GM21737 (cell line): ENCODE data around the gene CHRNA9.

Experiments used
- ATAC-seq: cut with Tn5 transposase; IDR thresholded peaks from one replicate; pipeline ENCODE4 v1.9.1; 2021; ENCODE audit warnings: mild to moderate bottlenecking, moderate library complexity; ENCODE audit not compliant: unreplicated experiment

CHRNA9 gene

GRCh38 chr4:40308528-40309122 is 26.5 kb upstream of the CHRNA9 start:
- ATAC-seq, result no peak

GRCh38 chr4:40309250-40309774 is 25.8 kb upstream of the CHRNA9 start:
- ATAC-seq, result peak; percentile 42

DNA sequence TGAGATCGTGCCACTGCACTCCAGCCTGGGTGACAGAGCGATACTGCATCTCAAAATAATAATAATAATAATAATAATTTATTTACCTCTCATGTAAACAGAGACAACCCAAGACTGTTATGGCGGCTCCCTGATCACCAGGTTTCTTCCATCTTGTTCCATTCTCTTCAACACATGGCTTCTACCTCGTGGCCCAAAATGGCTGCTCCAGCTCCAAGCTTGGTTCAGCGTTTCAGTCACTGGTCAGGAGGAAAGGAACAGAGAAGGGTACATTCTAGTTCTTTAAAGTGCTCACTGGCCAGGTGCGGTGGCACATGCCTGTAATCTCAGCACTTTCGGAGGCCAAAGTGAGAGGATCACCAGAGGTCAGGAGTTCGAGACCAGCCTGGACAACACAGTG is 24.9 kb upstream of the CHRNA9 start:
- ATAC-seq, result no peak

DNA sequence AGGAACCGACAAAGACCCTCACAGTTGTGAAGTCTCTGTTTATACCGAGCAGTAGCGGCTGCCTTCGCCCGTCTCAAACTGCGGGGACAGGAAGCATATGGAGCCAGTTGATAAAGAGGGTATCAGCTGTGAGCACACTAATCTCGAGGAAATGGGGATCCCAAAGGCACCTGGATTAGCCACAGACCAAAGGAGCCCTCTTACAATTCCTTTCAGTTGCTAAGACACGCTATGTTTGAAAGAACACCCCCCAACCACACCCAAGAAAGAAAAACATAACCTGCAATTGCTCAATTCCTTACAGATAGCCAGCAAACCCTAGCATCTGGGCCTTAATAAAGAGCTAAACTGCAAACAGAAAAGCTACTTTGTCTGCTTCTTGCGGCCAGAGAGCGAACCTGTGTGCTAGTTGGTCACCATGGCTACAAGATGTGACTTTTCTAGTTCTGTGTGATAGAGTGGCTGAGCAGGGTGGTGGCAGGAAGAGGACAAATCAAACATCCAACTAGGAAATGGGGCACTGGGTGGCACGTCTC is 23.3 kb upstream of the CHRNA9 start:
- no peak for ATAC-seq

DNA sequence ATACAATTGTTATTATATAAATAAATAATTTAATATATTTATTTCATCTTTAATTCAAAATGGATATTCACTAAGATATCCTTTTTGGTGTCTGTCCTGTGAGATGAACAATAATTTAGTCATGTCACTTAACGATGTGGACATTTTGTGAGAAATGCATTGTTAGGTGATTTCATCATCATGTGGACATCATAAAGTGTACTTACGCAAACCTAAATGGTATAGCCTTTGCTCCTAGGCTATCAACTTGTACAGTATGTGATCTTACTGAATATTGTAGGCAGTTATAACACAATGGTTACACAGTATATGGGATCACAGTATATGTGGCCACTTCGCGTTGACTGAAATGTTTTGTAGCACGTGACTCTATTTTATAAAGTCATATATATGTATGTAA is 20.2 kb upstream of the CHRNA9 start:
- no peak for ATAC-seq

GRCh38 chr4:40316333-40316781 is 18.8 kb upstream of the CHRNA9 start:
- ATAC-seq, result no peak

GRCh38 chr4:40316782-40317635 is 18.1 kb upstream of the CHRNA9 start:
- ATAC-seq, result peak; percentile 48

DNA sequence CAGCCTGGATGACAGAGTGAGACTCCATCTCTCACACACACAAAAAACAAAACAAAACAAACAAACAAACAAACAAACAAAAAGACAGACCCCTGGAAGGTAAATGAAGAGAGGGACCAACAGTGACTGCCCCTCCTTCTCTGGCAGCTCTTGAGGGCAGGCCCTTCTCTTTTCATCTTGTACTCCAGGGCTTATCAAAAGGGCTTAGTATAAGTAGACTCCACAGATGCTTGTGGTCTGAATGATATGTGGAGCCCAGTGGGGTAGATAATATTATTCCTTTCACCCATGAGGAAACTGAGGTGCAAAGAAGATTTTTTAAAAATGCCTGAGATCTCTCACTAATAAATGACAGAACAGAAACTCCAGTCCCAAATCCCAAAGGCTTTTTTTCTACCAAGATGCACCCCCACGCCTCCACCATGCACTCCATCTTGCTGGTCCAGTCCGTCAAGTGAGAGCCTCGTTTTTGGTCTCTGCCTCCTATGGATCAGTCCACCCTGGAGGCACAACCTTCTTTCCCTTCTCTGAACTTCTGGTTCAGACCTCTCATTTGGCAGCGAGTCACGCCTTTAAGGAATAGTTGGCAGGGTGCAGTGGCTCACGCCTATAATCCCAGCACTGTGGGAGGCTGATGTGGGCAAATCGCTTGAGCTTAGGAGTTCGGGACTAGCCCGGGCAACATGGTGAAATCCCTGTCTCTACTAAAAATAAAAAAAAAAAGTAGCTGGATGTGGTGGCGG is 17.0 kb upstream of the CHRNA9 start:
- ATAC-seq, result no peak

DNA sequence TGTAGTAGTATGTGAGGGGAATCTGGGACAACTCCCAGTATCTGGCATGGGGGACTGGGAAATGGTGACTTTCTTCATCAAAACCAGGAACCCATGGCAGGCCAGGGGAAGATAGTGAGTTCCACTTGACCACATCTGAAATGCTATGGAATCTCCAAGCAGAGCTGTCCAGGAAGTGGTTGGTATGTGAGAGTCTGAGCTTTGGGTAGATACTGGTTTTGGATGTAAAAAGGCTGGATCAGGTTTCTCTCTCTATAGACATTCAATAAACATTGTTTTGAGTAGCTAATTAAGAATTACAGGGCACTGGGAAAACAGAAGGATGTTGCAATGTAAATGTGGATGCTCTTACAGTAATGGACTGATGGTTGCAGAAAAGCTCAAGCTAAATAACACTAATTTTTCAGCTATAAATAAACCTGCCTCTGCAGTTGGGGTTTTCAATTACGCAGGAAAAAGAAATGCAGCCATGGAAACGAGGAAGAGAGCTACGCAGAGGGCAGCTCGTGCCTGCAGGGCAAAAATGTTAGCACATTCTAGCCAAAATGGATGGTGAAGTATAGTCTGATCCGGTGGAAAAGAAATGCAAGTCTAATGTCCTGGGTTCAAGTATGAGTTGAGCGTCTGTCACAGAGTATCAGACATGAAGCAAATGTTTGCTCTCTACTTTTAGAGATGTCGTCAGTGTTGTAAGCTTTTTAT is 13.4 kb upstream of the CHRNA9 start:
- no peak for ATAC-seq

DNA sequence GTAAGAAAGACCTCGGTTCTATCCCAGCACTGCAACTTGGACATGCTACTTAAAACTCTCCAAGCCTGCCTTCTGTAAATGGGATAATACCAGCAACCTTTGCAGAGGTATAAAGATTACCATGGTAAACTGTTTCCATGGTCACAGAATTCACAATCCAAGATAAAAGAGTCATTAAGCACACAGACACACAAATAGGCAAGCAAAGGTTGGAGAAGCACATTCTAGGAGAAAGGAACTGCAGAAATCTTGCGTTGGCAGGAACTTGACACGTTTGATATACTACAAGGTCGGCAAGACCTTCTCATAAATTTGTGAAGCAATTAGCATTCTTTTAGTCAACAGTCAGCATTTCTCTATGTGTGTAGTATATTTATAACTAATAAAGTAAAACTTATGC is 12.3 kb upstream of the CHRNA9 start:
- ATAC-seq, result no peak

GRCh38 chr4:40323866-40324265 is 11.3 kb upstream of the CHRNA9 start:
- ATAC-seq, result no peak

GRCh38 chr4:40325406-40326019 is 9.6 kb upstream of the CHRNA9 start:
- ATAC-seq, result peak; percentile 90

DNA sequence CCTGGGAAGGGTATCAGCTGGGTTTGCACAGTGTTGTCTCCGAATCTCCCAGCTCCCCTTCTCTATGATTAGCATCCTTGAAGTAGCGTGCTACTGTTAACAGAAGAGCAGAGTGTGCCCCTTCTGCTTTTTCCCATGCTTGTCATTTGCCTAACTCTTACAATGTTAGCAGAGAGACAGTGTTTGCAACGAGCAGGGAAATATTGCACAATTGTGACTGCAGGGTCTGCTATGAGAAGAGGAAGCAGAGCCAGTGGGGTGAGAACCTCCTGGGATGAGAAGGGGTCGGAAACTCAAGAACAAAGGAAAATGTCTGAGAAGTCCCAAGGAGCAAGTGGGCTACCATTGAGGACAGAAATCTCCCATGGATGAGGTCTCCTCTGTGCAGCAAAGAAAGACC is 7.8 kb upstream of the CHRNA9 start:
- no peak for ATAC-seq

DNA sequence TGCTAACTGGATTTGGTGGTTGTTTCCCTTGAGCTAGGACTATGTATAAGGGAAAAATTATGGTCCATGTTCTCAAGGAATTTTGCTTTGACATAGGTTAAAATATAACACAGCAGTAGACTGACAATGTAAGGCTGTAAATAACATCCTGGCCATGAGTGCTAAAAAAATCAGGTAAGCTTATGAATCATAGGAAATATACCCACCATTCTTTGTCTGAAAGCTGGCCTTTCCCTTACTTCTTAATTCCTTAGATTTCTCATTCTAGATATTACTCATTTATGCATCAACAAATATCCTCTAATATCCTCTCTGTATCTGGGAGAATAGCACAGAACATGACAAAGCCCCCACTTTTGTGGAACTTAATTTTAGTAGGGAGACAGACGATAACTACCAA is 6.8 kb upstream of the CHRNA9 start:
- no peak for ATAC-seq

DNA sequence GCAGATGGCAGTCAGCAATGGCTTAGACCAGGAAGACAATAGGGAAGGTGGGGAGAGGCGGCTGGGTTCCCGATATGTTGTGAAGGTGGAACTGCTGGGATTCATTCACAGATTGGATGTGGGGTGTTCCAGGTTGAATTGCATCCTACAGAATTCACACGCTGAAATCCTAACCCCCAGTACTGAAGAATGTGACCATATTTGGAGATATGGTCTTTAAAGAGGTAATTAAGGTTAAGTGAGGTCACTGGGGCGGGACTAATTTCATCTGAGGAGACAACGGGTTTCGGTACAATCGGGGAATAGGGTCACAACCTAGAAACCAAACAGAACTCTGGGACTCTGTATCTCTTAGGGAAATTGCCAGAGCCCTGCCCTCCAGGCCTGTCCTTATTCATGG is 5.3 kb upstream of the CHRNA9 start:
- ATAC-seq, result no peak

DNA sequence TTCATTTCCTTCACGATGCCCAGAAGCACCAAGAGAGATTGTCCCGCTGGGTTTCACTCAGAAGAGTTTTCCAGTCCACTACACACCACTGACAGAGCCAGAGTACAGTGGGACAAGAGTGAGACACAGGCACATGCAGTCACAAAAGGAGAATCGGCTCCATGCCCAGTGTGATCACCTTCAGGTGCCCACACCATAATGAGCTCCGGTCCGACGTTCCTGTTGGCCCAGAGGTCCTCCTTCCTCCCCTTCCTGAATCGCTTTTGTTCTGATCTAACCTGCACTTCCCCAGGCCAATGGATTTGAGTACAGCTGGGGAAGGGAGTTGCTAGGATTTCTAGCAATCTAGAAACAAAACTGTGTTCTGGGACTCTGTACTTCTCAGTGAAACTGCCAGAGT is 4.6 kb upstream of the CHRNA9 start:
- no peak for ATAC-seq

DNA sequence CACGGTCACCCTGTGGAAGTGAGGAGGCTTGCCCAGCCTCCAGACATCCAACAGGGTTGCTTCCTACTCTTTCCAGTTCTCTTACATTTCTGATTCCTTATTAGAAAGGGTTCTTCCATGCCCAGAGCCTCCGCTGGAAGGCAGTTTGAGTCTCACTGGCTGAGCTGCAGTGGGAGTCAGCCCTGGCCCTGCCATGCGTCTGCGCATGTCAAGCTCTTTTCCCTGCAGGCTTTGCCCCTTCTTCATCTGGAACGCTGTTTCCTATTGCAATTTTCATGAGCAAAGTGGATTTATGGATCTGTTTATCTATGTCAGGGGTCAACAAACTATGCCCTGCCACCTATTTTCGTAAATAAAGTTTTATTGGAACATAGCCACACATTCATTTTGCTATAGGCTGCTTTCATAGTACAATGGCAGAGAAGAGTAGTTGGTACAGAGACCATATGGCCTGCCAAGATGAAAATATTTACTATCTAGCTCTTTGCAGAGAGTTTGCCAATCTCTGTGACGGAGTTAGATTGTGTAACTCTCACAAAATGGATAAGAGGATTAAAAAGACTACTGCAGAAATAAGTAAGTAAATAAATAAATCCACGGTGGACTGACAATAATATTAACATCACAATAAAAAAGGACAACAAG is 3.9 kb upstream of the CHRNA9 start:
- ATAC-seq, result no peak

DNA sequence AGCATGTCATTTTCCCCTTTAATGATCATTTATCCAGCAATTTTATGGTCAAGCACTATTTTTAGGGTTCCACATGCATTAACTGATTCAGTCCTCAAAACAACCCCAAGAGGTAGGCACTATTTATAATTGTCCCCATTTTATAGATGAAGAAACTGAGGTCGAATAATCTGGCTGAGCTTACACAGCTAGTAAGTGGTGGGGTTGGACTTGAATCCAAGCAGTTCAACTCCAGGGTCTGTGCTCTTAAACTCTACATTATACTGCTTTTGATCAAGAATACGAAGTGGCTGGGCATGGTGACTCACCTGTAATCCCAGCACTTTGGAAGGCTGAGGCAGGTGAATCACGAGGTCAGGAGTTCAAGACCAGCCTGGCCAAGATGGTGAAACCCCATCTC is 3.2 kb upstream of the CHRNA9 start:
- ATAC-seq, result no peak

DNA sequence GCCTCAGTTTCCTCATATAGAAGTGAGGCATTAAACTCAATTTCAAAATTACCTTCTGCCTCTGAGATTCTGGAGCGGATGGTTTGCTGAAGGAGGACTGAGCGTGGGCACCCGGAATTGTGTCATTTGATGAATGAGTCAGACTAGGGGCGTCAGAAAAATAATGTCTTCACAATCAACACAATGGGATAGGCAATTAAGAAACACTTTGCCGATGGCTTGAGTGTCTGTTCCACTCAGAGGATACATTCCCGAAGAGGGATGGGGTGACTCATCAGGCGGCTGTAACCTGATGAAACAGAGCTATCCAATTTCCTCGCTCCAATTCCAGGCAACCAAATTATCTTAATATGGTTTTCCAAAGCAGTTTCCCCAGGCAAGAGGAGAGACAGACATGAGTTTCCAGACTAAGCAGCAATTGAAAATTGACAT is 1.2 kb upstream of the CHRNA9 start:
- no peak for ATAC-seq

DNA sequence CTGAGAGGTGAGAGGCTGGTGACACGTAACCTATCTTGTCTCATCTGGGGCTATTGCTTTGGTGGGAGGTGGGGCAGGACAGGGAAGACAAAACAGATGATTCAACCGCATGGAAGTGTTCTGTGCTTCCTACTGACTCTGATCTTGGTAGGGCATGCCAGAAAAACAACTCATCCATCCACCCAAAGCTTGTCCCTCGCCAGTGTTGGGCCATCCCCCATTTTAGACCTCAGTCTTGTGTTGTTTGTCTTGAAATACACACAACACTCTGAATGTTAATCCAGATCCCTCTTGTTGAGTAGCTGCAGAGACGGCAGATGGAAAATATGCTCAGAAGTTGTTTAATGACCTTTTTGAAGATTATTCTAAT is 377 bp downstream of the CHRNA9 start:
- no peak for ATAC-seq
